Liver (tissue), 9 donors: ENCODE measurements around the gene RAB3IP. TPM values are rescaled to one million over a fixed set of nuclear protein-coding genes. Genes with fewer than 3 reads are reported as not detected.

ENCODE experiments used
- DNase-seq: peaks from one replicate; pipeline ENCODE4 v3.0.0-alpha.2; 2017; ENCODE audit warnings: low spot score
- H3K27ac ChIP-seq, 2 donors: one replicate each; pipeline ENCODE4 v1.7.0; 2013; ENCODE audit warnings: inconsistent platforms in 2 of 2, low read length in 2 of 2, control low read depth in 1 of 2, low read depth in 1 of 2, mild to moderate bottlenecking in 1 of 2
- H3K27me3 ChIP-seq, 4 donors: one replicate each; pipeline versions ENCODE4 v1.6.1 to v1.7.0; 2013; ENCODE audit warnings: low read length in 3 of 4, inconsistent platforms in 1 of 4, mild to moderate bottlenecking in 1 of 4, moderate library complexity in 1 of 4; ENCODE audit not compliant: control insufficient read depth in 4 of 4, insufficient read depth in 4 of 4
- H3K36me3 ChIP-seq, 4 donors: one replicate each; pipeline versions ENCODE4 v1.6.1 to v1.7.0; 2013; ENCODE audit warnings: low read length in 3 of 4, mild to moderate bottlenecking in 3 of 4, low read depth in 1 of 4, moderate library complexity in 1 of 4; ENCODE audit not compliant: control insufficient read depth in 4 of 4, insufficient read depth in 3 of 4
- H3K4me1 ChIP-seq, 4 donors: one replicate each; pipeline versions ENCODE4 v1.6.1 to v1.7.0; 2013; ENCODE audit warnings: low read length in 3 of 4, mild to moderate bottlenecking in 3 of 4, moderate library complexity in 1 of 4; ENCODE audit not compliant: control insufficient read depth in 4 of 4, insufficient read depth in 4 of 4
- H3K4me3 ChIP-seq, 3 donors: one replicate each; pipeline versions ENCODE4 v1.6.1 to v1.7.0; 2013; ENCODE audit warnings: low read length in 3 of 3, control low read depth in 1 of 3, low read depth in 1 of 3, mild to moderate bottlenecking in 1 of 3
- H3K9ac ChIP-seq, 2 donors: one replicate each; pipeline ENCODE4 v1.7.0; 2013; ENCODE audit warnings: low read length in 2 of 2, mild to moderate bottlenecking in 2 of 2, moderate library complexity in 2 of 2, control low read depth in 1 of 2, low read depth in 1 of 2
- H3K9me3 ChIP-seq, 4 donors: one replicate each; pipeline versions ENCODE4 v1.6.1 to v1.7.0; 2013; ENCODE audit warnings: low read length in 3 of 4; ENCODE audit not compliant: control insufficient read depth in 4 of 4
- EGR1 ChIP-seq, 2 donors: IDR thresholded peaks; 2 replicates each; pipeline ENCODE4 v1.6.1; 2016 to 2018; ENCODE audit warnings: antibody characterized with exemption in 2 of 2, low read depth in 2 of 2
- FOXA1 ChIP-seq: IDR thresholded peaks from 2 replicates; pipeline ENCODE4 v1.6.1; 2016; ENCODE audit warnings: antibody characterized with exemption
- FOXA2 ChIP-seq: IDR thresholded peaks from 2 replicates; pipeline ENCODE4 v1.6.1; 2016; ENCODE audit warnings: antibody characterized with exemption
- GABPA ChIP-seq, 2 donors: IDR thresholded peaks in 1 of 2; conservative IDR thresholded peaks in 1 of 2; 2 replicates each; pipeline ENCODE4 v1.6.1; 2016; ENCODE audit warnings: antibody characterized with exemption in 2 of 2, mild to moderate bottlenecking in 1 of 2, moderate library complexity in 1 of 2
- HNF4A ChIP-seq, 2 donors: conservative IDR thresholded peaks; 2 replicates each; pipeline ENCODE4 v1.6.1; 2016; ENCODE audit warnings: antibody characterized with exemption in 2 of 2, mild to moderate bottlenecking in 2 of 2
- HNF4G ChIP-seq: IDR thresholded peaks from 2 replicates; pipeline ENCODE4 v1.6.1; 2016; ENCODE audit warnings: antibody characterized with exemption
- JUND ChIP-seq, 2 donors: IDR thresholded peaks; 2 replicates each; pipeline ENCODE4 v1.6.1; 2016; ENCODE audit warnings: antibody characterized with exemption in 2 of 2
- NR2F2 ChIP-seq: IDR thresholded peaks from 2 replicates; pipeline ENCODE4 v1.6.1; 2016; ENCODE audit warnings: antibody characterized with exemption
- RAD21 ChIP-seq, 2 donors: IDR thresholded peaks; 2 replicates each; pipeline ENCODE4 v1.6.1; 2016; ENCODE audit warnings: antibody characterized with exemption in 2 of 2, mild to moderate bottlenecking in 2 of 2
- RXRA ChIP-seq, 2 donors: IDR thresholded peaks; 2 replicates each; pipeline ENCODE4 v1.6.1; 2017 to 2018; ENCODE audit warnings: antibody characterized with exemption in 2 of 2, mild to moderate bottlenecking in 1 of 2
- SP1 ChIP-seq: IDR thresholded peaks from 2 replicates; pipeline ENCODE4 v1.6.1; 2018; ENCODE audit warnings: antibody characterized with exemption, mild to moderate bottlenecking
- TAF1 ChIP-seq: conservative IDR thresholded peaks from 2 replicates; pipeline ENCODE4 v1.6.1; 2016; ENCODE audit warnings: antibody characterized with exemption, mild to moderate bottlenecking
- YY1 ChIP-seq: IDR thresholded peaks from 2 replicates; pipeline ENCODE4 v1.6.1; 2016; ENCODE audit warnings: antibody characterized with exemption, mild to moderate bottlenecking
- WGBS: extraction: QIAGEN DNeasy Blood & Tissue Kit; methylation state at CpG from one replicate; pipeline ENCODE4 v1.1.7; 2013; 5-methylcytosine and 5-hydroxymethylcytosine counted together
- polyA plus RNA-seq, 2 donors: library from polyadenylated mRNA; stranded (reverse) in 1 of 2; unstranded in 1 of 2; fragments of 200-250 nt in 1 of 2; fragments of >200 nt in 1 of 2; fragmentation: Nextera tagmentation in 1 of 2; extraction: Ambion mirVana in 1 of 2; gene quantifications; one replicate each; pipeline versions ENCODE4 v1.2.1 to v1.2.3, GENCODE V29; 2013 to 2015
- total RNA-seq, 2 donors: library from RNA; depleted of rRNA; stranded (reverse); fragments of >200 nt; gene quantifications; one replicate each; pipeline ENCODE4 v1.2.3, GENCODE V29; 2014
- TF ChIP-seq, protein P1 (sequence below): IDR thresholded peaks from 2 replicates; pipeline ENCODE4 v1.6.1; 2016; ENCODE audit warnings: antibody characterized with exemption
- TF ChIP-seq, protein P2 (sequence below): IDR thresholded peaks from 2 replicates; pipeline ENCODE4 v1.6.1; 2016; ENCODE audit warnings: antibody characterized with exemption
- TF ChIP-seq, protein P3 (sequence below): fragments of 150-350 bp; IDR thresholded peaks from 2 replicates; pipeline ENCODE4 v1.5.1; 2017; ENCODE audit warnings: improper control_type of control experiment, low read depth, low read length; ENCODE audit not compliant: missing input control
- TF ChIP-seq, protein P4 (sequence below): IDR thresholded peaks from 2 replicates; pipeline ENCODE4 v1.6.1; 2016; ENCODE audit warnings: antibody characterized with exemption
- TF ChIP-seq, protein P5 (sequence below): IDR thresholded peaks from 2 replicates; pipeline ENCODE4 v1.6.1; 2016; ENCODE audit warnings: antibody characterized with exemption, mild to moderate bottlenecking
- donor health status: healthy.
- donor health status: healthy.
- donor health status: healthy.
- donor health status: healthy.
- donor health status: healthy.

The RAB3IP gene
- total and polyA plus RNA-seq, 4 donors, result 5.7 to 35.3 (median 14.3) TPM

DNA sequence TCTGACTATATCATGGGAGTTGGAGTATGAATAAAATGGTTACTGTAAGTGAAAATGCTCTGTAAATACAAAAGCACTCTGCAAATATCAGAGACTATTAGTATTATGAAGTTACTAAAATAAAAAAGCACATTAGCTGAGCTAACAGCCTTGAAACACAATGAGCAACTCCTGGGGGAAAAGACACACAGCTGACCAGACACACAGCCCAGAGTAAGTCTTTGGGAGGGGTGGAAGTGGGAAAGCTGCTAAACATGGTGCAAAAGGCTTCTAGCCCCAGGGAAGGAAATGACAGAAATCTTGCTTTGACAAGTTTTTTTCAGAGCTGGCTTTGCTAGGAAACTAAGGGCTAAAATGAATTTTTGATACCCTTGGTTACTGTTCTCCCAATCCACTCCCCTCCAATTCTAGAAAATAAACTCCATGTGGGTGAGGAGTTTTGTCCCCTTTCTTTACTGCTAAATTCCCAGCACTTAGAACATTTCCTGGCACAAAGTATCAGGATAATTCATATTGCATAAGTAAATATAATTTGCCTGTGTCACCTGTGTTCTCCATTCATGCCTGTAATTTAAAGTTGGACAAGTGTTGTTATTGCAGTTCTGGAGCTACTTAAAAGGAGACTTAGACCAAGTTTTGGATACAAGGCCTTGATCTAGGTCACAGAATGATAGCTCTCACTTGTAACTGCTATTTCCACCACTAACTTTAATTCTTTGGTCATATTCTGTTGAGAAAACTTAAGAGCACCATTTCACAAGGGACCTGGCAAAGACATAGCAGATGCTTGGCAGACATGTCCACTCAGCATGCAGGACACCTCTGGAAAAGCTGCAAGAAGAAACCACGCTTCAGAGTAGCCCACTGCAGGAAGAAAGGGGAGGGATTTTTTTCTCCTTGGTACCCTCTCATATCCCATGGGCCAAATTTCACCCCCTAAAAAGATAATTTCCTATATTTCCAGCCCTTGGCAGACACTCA is 19.0 kb upstream of the RAB3IP start:
- H3K4me1 ChIP-seq, result no peaks in the 10 kb centered on the region
- WGBS, result 77% methylated on average over 1 of the region's 1 CpG
- DNase-seq, result no peak
- no peaks in the 10 kb centered on the region for H3K9me3 ChIP-seq
- H3K27ac ChIP-seq, result no peak overlapping the region
- no peaks in the 10 kb centered on the region for H3K27me3 ChIP-seq
- H3K36me3 ChIP-seq, result no peaks in the 10 kb centered on the region
- no peak overlapping the region for H3K4me3 ChIP-seq
- H3K9ac ChIP-seq, result no peak overlapping the region
- TF ChIP-seq EGR1 (IDR thresholded peaks at IDR 0.05; ENCODE audit: low read depth in 2 of 2), result no peak
- no peak for TF ChIP-seq TAF1
- TF ChIP-seq NR2F2, result no peak
- TF ChIP-seq, protein P1, sequence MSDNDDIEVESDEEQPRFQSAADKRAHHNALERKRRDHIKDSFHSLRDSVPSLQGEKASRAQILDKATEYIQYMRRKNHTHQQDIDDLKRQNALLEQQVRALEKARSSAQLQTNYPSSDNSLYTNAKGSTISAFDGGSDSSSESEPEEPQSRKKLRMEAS, result no peak
- TF ChIP-seq HNF4G, result no peak
- TF ChIP-seq, protein P2, sequence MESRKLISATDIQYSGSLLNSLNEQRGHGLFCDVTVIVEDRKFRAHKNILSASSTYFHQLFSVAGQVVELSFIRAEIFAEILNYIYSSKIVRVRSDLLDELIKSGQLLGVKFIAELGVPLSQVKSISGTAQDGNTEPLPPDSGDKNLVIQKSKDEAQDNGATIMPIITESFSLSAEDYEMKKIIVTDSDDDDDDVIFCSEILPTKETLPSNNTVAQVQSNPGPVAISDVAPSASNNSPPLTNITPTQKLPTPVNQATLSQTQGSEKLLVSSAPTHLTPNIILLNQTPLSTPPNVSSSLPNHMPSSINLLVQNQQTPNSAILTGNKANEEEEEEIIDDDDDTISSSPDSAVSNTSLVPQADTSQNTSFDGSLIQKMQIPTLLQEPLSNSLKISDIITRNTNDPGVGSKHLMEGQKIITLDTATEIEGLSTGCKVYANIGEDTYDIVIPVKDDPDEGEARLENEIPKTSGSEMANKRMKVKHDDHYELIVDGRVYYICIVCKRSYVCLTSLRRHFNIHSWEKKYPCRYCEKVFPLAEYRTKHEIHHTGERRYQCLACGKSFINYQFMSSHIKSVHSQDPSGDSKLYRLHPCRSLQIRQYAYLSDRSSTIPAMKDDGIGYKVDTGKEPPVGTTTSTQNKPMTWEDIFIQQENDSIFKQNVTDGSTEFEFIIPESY, result no peak
- TF ChIP-seq JUND (IDR thresholded peaks at IDR 0.05), result no peak

DNA sequence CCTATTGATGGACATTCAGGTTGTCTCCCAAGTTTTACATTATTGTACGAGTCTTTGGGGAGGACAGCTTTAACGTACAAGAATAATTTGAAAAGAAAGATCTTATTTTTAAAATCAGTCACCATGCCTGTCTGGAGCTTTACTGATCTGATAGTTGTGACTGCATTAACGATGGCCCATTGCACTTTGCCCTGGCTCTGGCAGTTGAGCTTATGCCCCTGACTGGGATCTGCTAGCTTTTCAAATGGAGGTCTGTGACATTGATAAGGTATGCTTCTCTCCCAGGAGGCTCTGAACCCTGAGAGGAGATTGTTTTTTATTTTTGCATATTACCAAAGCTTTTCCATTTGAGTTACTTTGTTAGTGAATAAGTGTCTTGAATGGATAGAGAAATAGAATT is 17.9 kb upstream of the RAB3IP start:
- TF ChIP-seq, protein P1, result no peak
- TF ChIP-seq, protein P3, sequence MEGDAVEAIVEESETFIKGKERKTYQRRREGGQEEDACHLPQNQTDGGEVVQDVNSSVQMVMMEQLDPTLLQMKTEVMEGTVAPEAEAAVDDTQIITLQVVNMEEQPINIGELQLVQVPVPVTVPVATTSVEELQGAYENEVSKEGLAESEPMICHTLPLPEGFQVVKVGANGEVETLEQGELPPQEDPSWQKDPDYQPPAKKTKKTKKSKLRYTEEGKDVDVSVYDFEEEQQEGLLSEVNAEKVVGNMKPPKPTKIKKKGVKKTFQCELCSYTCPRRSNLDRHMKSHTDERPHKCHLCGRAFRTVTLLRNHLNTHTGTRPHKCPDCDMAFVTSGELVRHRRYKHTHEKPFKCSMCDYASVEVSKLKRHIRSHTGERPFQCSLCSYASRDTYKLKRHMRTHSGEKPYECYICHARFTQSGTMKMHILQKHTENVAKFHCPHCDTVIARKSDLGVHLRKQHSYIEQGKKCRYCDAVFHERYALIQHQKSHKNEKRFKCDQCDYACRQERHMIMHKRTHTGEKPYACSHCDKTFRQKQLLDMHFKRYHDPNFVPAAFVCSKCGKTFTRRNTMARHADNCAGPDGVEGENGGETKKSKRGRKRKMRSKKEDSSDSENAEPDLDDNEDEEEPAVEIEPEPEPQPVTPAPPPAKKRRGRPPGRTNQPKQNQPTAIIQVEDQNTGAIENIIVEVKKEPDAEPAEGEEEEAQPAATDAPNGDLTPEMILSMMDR, result no peak
- TF ChIP-seq HNF4A (conservative IDR thresholded peaks at IDR 0.05), result no peak
- no peak for TF ChIP-seq FOXA1
- no peak for TF ChIP-seq NR2F2
- TF ChIP-seq, protein P4, sequence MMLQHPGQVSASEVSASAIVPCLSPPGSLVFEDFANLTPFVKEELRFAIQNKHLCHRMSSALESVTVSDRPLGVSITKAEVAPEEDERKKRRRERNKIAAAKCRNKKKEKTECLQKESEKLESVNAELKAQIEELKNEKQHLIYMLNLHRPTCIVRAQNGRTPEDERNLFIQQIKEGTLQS, result no peak
- no peak for TF ChIP-seq YY1
- TF ChIP-seq SP1, result no peak
- no peak for TF ChIP-seq RXRA (IDR thresholded peaks at IDR 0.05)
- no peak for TF ChIP-seq HNF4G
- TF ChIP-seq FOXA2, result no peak
- TF ChIP-seq EGR1 (IDR thresholded peaks at IDR 0.05; ENCODE audit: low read depth in 2 of 2), result no peak
- TF ChIP-seq TAF1, result no peak
- no peak for TF ChIP-seq GABPA (IDR thresholded peaks at IDR 0.05 in 1 of 2, conservative IDR thresholded peaks at IDR 0.05 in 1 of 2)
- no peak for TF ChIP-seq RAD21 (IDR thresholded peaks at IDR 0.05)
- TF ChIP-seq, protein P2, result no peak
- no peak for TF ChIP-seq JUND (IDR thresholded peaks at IDR 0.05)
- TF ChIP-seq, protein P5, sequence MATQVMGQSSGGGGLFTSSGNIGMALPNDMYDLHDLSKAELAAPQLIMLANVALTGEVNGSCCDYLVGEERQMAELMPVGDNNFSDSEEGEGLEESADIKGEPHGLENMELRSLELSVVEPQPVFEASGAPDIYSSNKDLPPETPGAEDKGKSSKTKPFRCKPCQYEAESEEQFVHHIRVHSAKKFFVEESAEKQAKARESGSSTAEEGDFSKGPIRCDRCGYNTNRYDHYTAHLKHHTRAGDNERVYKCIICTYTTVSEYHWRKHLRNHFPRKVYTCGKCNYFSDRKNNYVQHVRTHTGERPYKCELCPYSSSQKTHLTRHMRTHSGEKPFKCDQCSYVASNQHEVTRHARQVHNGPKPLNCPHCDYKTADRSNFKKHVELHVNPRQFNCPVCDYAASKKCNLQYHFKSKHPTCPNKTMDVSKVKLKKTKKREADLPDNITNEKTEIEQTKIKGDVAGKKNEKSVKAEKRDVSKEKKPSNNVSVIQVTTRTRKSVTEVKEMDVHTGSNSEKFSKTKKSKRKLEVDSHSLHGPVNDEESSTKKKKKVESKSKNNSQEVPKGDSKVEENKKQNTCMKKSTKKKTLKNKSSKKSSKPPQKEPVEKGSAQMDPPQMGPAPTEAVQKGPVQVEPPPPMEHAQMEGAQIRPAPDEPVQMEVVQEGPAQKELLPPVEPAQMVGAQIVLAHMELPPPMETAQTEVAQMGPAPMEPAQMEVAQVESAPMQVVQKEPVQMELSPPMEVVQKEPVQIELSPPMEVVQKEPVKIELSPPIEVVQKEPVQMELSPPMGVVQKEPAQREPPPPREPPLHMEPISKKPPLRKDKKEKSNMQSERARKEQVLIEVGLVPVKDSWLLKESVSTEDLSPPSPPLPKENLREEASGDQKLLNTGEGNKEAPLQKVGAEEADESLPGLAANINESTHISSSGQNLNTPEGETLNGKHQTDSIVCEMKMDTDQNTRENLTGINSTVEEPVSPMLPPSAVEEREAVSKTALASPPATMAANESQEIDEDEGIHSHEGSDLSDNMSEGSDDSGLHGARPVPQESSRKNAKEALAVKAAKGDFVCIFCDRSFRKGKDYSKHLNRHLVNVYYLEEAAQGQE, result no peak
- no peaks in the 10 kb centered on the region for H3K36me3 ChIP-seq
- H3K27ac ChIP-seq, result no peak overlapping the region
- H3K9me3 ChIP-seq, result no peaks in the 10 kb centered on the region
- no peak overlapping the region for H3K9ac ChIP-seq
- H3K27me3 ChIP-seq, result no peaks in the 10 kb centered on the region
- DNase-seq, result no peak
- no peak overlapping the region for H3K4me3 ChIP-seq
- H3K4me1 ChIP-seq, result no peaks in the 10 kb centered on the region
- WGBS, result 66% methylated on average over 3 of the region's 3 CpGs
